CD4-positive, CD25-positive, alpha-beta regulatory T cell (primary cell): Measurements from ENCODE around the gene OVCA2. TPM values are rescaled to one million over a fixed set of nuclear protein-coding genes. Genes with fewer than 3 reads are reported as not detected.

Experiments used
- ATAC-seq, 2 donors: fragments of 150-1000 bp; cut with Tn5 transposase; one replicate each; pipeline ENCODE4 v1.10.0; 2021; ENCODE audit warnings: low read depth in 2 of 2, moderate number of reproducible peaks in 2 of 2, moderate library complexity in 1 of 2
- DNase-seq, 3 donors: peaks; one replicate each; pipeline versions ENCODE4 v3.0.0 to v3.0.0-alpha.2; 2012 to 2022; ENCODE audit warnings: mixed read lengths in 1 of 3
- H3K27ac ChIP-seq: one replicate; pipeline ENCODE4 v1.7.0; 2013; ENCODE audit warnings: mild to moderate bottlenecking, low read length; ENCODE audit not compliant: insufficient read depth, poor library complexity, severe bottlenecking
- H3K27me3 ChIP-seq: one replicate; pipeline ENCODE4 v1.7.0; 2013; ENCODE audit warnings: low read length; ENCODE audit not compliant: control insufficient read depth, insufficient read depth
- H3K36me3 ChIP-seq: one replicate; pipeline ENCODE4 v1.7.0; 2013; ENCODE audit warnings: mild to moderate bottlenecking, low read length, moderate library complexity; ENCODE audit not compliant: control insufficient read depth, insufficient read depth
- H3K4me1 ChIP-seq: 2 replicates; pipeline ENCODE4 v1.7.0; 2013; ENCODE audit warnings: mild to moderate bottlenecking, low read length; ENCODE audit not compliant: insufficient read depth, control insufficient read depth, poor library complexity, severe bottlenecking
- H3K4me3 ChIP-seq: one replicate; pipeline ENCODE4 v1.7.0; 2013; ENCODE audit warnings: low read depth, mild to moderate bottlenecking, low read length, moderate library complexity
- H3K9me3 ChIP-seq, 2 experiments: 1 replicate in 1 of 2; 2 replicates in 1 of 2; pipeline ENCODE4 v1.7.0; 2013; ENCODE audit warnings: low read length in 2 of 2, mild to moderate bottlenecking in 1 of 2, moderate library complexity in 1 of 2; ENCODE audit not compliant: control insufficient read depth in 2 of 2
- H3K27ac Mint-ChIP-seq, 3 donors: one replicate each; pipeline ENCODE4 v1.8.0; 2020 to 2022; ENCODE audit warnings: mild to moderate bottlenecking in 3 of 3, mixed read lengths in 3 of 3, moderate library complexity in 2 of 3
- H3K27me3 Mint-ChIP-seq: one replicate; pipeline ENCODE4 v1.8.0; 2022; ENCODE audit warnings: mild to moderate bottlenecking, mixed read lengths
- H3K36me3 Mint-ChIP-seq: one replicate; pipeline ENCODE4 v1.8.0; 2020; ENCODE audit warnings: mixed read lengths
- H3K4me1 Mint-ChIP-seq, 4 donors: one replicate each; pipeline ENCODE4 v1.8.0; 2020 to 2022; ENCODE audit warnings: mixed read lengths in 4 of 4, mild to moderate bottlenecking in 1 of 4
- H3K4me3 Mint-ChIP-seq, 4 donors: one replicate each; pipeline ENCODE4 v1.8.0; 2020 to 2022; ENCODE audit warnings: mild to moderate bottlenecking in 4 of 4, mixed read lengths in 4 of 4, moderate library complexity in 3 of 4
- H3K9me3 Mint-ChIP-seq, 7 donors: one replicate each; pipeline ENCODE4 v1.8.0; 2020 to 2022; ENCODE audit warnings: mixed read lengths in 7 of 7, mild to moderate bottlenecking in 3 of 7, moderate library complexity in 2 of 7
- polyA plus RNA-seq, 4 donors: library from polyadenylated mRNA; unstranded; fragments of 300-500 nt; fragmentation: Illumina TruSeq; gene quantifications; one replicate each; pipeline ENCODE4 v1.2.3, GENCODE V29; 2021
- total RNA-seq: library from RNA; stranded (reverse); gene quantifications from one replicate; pipeline ENCODE4 v1.2.3, GENCODE V29; 2022

The OVCA2 gene
- total and polyA plus RNA-seq, 5 donors from 2014 or later = 30.8 to 106 (median 76.0) TPM

- Mint-ChIP-seq H3K27ac (peak overlapping the region in 1 of 3 donors; percentile 52), H3K27me3 (peaks cover 20% of the 10 kb centered on the region), H3K36me3 (peaks cover 74% of the 10 kb centered on the region), H3K9me3 (peaks cover 0 to 1% (median 0%) of the 10 kb centered on the region in 7 donors), H3K4me3 (peak overlapping the region in 1 of 4 donors; percentile 41), H3K4me1 (peaks cover 0 to 11% (median 3%) of the 10 kb centered on the region in 4 donors)
- H3K27me3 ChIP-seq = no peaks in the 10 kb centered on the region
- peaks cover 61% of the 10 kb centered on the region for H3K36me3 ChIP-seq
- no peak overlapping the region for H3K4me3 ChIP-seq
- no peaks in the 10 kb centered on the region for H3K4me1 ChIP-seq
- ATAC-seq = no peak
- no peak overlapping the region for H3K27ac ChIP-seq
- H3K9me3 ChIP-seq = no peaks in the 10 kb centered on the region
- no peak for DNase-seq
Observed at GRCh38 chr17:2064520-2064971, 22.7 kb downstream of the OVCA2 start.

- peak; percentile 48 to 56 for ATAC-seq
- peaks cover 80% of the 10 kb centered on the region for H3K36me3 Mint-ChIP-seq
- peaks cover 5% of the 10 kb centered on the region for H3K4me1 ChIP-seq
- H3K4me3 Mint-ChIP-seq = no peak overlapping the region
- H3K4me1 Mint-ChIP-seq = peaks cover 0 to 15% (median 4%) of the 10 kb centered on the region in 4 donors
- no peaks in the 10 kb centered on the region for H3K9me3 ChIP-seq
- H3K27me3 Mint-ChIP-seq = peaks cover 15% of the 10 kb centered on the region
- H3K36me3 ChIP-seq = peaks cover 61% of the 10 kb centered on the region
- H3K9me3 Mint-ChIP-seq = peaks cover 0 to 1% (median 0%) of the 10 kb centered on the region in 7 donors
- H3K27ac ChIP-seq = no peak overlapping the region
- no peak overlapping the region for H3K27ac Mint-ChIP-seq
- H3K4me3 ChIP-seq = no peak overlapping the region
- peak in 2 of 3 donors; percentile 22 to 57 for DNase-seq
- no peaks in the 10 kb centered on the region for H3K27me3 ChIP-seq
Observed at GRCh38 chr17:2064980-2065785, 23.4 kb downstream of the OVCA2 start.

GRCh38 chr17:2065949-2066400 is 24.2 kb downstream of the OVCA2 start:
- Mint-ChIP-seq H3K36me3 (peaks cover 74% of the 10 kb centered on the region), H3K9me3 (peaks cover 0 to 1% (median 0%) of the 10 kb centered on the region in 7 donors), H3K27ac (peak overlapping the region in 1 of 3 donors; percentile 57), H3K4me3 (no peak overlapping the region), H3K4me1 (peaks cover 0 to 21% (median 6%) of the 10 kb centered on the region in 4 donors), H3K27me3 (peaks cover 10% of the 10 kb centered on the region)
- Histone ChIP-seq H3K4me3 (no peak overlapping the region), H3K9me3 (no peaks in the 10 kb centered on the region), H3K36me3 (peaks cover 59% of the 10 kb centered on the region), H3K4me1 (peaks cover 12% of the 10 kb centered on the region), H3K27me3 (no peaks in the 10 kb centered on the region), H3K27ac (no peak overlapping the region)
- ATAC-seq (no peak), DNase-seq (no peak)

- H3K36me3 ChIP-seq = peaks cover 63% of the 10 kb centered on the region
- no peaks in the 10 kb centered on the region for H3K27me3 ChIP-seq
- H3K27me3 Mint-ChIP-seq = peaks cover 12% of the 10 kb centered on the region
- DNase-seq (no peak), ATAC-seq (no peak)
- H3K4me3 Mint-ChIP-seq = no peak overlapping the region
- H3K27ac Mint-ChIP-seq = no peak overlapping the region
- peaks cover 15% of the 10 kb centered on the region for H3K4me1 ChIP-seq
- H3K27ac ChIP-seq = no peak overlapping the region
- no peak overlapping the region for H3K4me3 ChIP-seq
- peaks cover 0 to 23% (median 10%) of the 10 kb centered on the region in 4 donors for H3K4me1 Mint-ChIP-seq
- peaks cover 0 to 1% (median 0%) of the 10 kb centered on the region in 7 donors for H3K9me3 Mint-ChIP-seq
- peaks cover 75% of the 10 kb centered on the region for H3K36me3 Mint-ChIP-seq
- H3K9me3 ChIP-seq = no peaks in the 10 kb centered on the region
Observed at GRCh38 chr17:2067048-2067561, 25.3 kb downstream of the OVCA2 start.

- peaks cover 0 to 1% (median 0%) of the 10 kb centered on the region in 7 donors for H3K9me3 Mint-ChIP-seq
- Histone ChIP-seq H3K4me3 (no peak overlapping the region), H3K9me3 (no peaks in the 10 kb centered on the region), H3K4me1 (peaks cover 15% of the 10 kb centered on the region), H3K36me3 (peaks cover 68% of the 10 kb centered on the region), H3K27ac (no peak overlapping the region), H3K27me3 (no peaks in the 10 kb centered on the region)
- H3K36me3 Mint-ChIP-seq = peaks cover 75% of the 10 kb centered on the region
- ATAC-seq (no peak), DNase-seq (no peak)
- peaks cover 0 to 23% (median 11%) of the 10 kb centered on the region in 4 donors for H3K4me1 Mint-ChIP-seq
- H3K27me3 Mint-ChIP-seq = peaks cover 9% of the 10 kb centered on the region
- peak overlapping the region in 1 of 3 donors; percentile 63 for H3K27ac Mint-ChIP-seq
- no peak overlapping the region for H3K4me3 Mint-ChIP-seq
Observed at GRCh38 chr17:2067608-2068024, 25.8 kb downstream of the OVCA2 start.

- peak overlapping the region in 1 of 3 donors; percentile 63 for H3K27ac Mint-ChIP-seq
- H3K36me3 ChIP-seq = peaks cover 67% of the 10 kb centered on the region
Observed at GRCh38 chr17:2068031-2068518, 26.3 kb downstream of the OVCA2 start.

GRCh38 chr17:2068519-2069051 is 26.8 kb downstream of the OVCA2 start:
- Histone ChIP-seq H3K27ac (no peak overlapping the region), H3K4me3 (no peak overlapping the region), H3K27me3 (no peaks in the 10 kb centered on the region), H3K9me3 (no peaks in the 10 kb centered on the region), H3K4me1 (peaks cover 15% of the 10 kb centered on the region), H3K36me3 (peaks cover 62% of the 10 kb centered on the region)
- peaks cover 70% of the 10 kb centered on the region for H3K36me3 Mint-ChIP-seq
- ATAC-seq = no peak
- H3K27ac Mint-ChIP-seq = peak overlapping the region in 1 of 3 donors; percentile 42
- H3K27me3 Mint-ChIP-seq = peaks cover 6% of the 10 kb centered on the region
- H3K9me3 Mint-ChIP-seq = peaks cover 0 to 1% (median 0%) of the 10 kb centered on the region in 7 donors
- peaks cover 0 to 23% (median 11%) of the 10 kb centered on the region in 4 donors for H3K4me1 Mint-ChIP-seq
- DNase-seq = no peak
- H3K4me3 Mint-ChIP-seq = no peak overlapping the region

More at GRCh38 chr17:2068031-2068518, 26.3 kb downstream of the OVCA2 start:
- H3K27me3 Mint-ChIP-seq = peaks cover 6% of the 10 kb centered on the region
- peaks cover 73% of the 10 kb centered on the region for H3K36me3 Mint-ChIP-seq
- DNase-seq = no peak
- H3K27ac ChIP-seq = no peak overlapping the region
- ATAC-seq = no peak
- peaks cover 0 to 1% (median 0%) of the 10 kb centered on the region in 7 donors for H3K9me3 Mint-ChIP-seq
- no peaks in the 10 kb centered on the region for H3K9me3 ChIP-seq
- no peak overlapping the region for H3K4me3 ChIP-seq
- H3K4me1 ChIP-seq = peaks cover 15% of the 10 kb centered on the region
- peaks cover 0 to 23% (median 11%) of the 10 kb centered on the region in 4 donors for H3K4me1 Mint-ChIP-seq
- no peaks in the 10 kb centered on the region for H3K27me3 ChIP-seq
- H3K4me3 Mint-ChIP-seq = no peak overlapping the region
